Loucy (cell line): Measurements from ENCODE around the gene WRAP73.

Experiments used
- H2AFZ ChIP-seq: fragments of 200-600 bp; sonication (generic); 2 replicates; pipeline ENCODE4 v1.6.0; 2016; ENCODE audit warnings: antibody characterized with exemption, mild to moderate bottlenecking, low read length, moderate library complexity
- H3F3A ChIP-seq: fragments of 200-600 bp; 2 replicates; pipeline ENCODE4 v1.6.0; 2016; ENCODE audit warnings: antibody characterized with exemption, low read depth, mild to moderate bottlenecking
- H3K27me3 ChIP-seq: fragments of 200-600 bp; sonication (generic); 2 replicates; pipeline ENCODE4 v1.6.1; 2014; ENCODE audit warnings: low read length, mild to moderate bottlenecking; ENCODE audit not compliant: insufficient read depth, poor library complexity, severe bottlenecking
- H3K36me3 ChIP-seq: fragments of 200-600 bp; sonication (generic); 2 replicates; pipeline ENCODE4 v1.6.1; 2016; ENCODE audit warnings: low read length; ENCODE audit not compliant: insufficient read depth
- H3K4me1 ChIP-seq: fragments of 200-600 bp; sonication (generic); 2 replicates; pipeline ENCODE4 v1.5.1; 2014; ENCODE audit warnings: low read length, mild to moderate bottlenecking; ENCODE audit not compliant: insufficient read depth, poor library complexity, severe bottlenecking
- H3K4me2 ChIP-seq: fragments of 200-600 bp; sonication (generic); 2 replicates; pipeline ENCODE4 v1.6.0; 2014; ENCODE audit warnings: antibody characterized with exemption, low read length, low read depth, mild to moderate bottlenecking; ENCODE audit not compliant: poor library complexity, severe bottlenecking
- H3K4me3 ChIP-seq: fragments of 200-600 bp; sonication (generic); 2 replicates; pipeline ENCODE4 v1.5.1; 2014; ENCODE audit warnings: low read length, mild to moderate bottlenecking, mixed read lengths; ENCODE audit not compliant: poor library complexity, severe bottlenecking
- H3K79me2 ChIP-seq: fragments of 200-600 bp; sonication (generic); 2 replicates; pipeline ENCODE4 v1.6.1; 2014; ENCODE audit warnings: low read length; ENCODE audit not compliant: insufficient read depth
- H3K9ac ChIP-seq: fragments of 200-600 bp; sonication (generic); 2 replicates; pipeline ENCODE4 v1.6.0; 2014; ENCODE audit warnings: mild to moderate bottlenecking, low read depth, low read length, moderate library complexity; ENCODE audit not compliant: poor library complexity, severe bottlenecking
- H3K9me2 ChIP-seq: fragments of 200-600 bp; sonication (generic); replicated peaks from 2 replicates; pipeline ENCODE4 v1.6.1; 2016; ENCODE audit warnings: low read depth, low read length, mixed read lengths
- H3K9me3 ChIP-seq: fragments of 200-600 bp; sonication (generic); 2 replicates; pipeline ENCODE4 v1.6.1; 2014; ENCODE audit warnings: mild to moderate bottlenecking, antibody characterized with exemption, low read length, low read depth; ENCODE audit not compliant: insufficient read depth
- H4K20me1 ChIP-seq: fragments of 200-600 bp; sonication (generic); 2 replicates; pipeline ENCODE4 v1.6.0; 2014; ENCODE audit warnings: antibody characterized with exemption, low read length, mild to moderate bottlenecking; ENCODE audit not compliant: insufficient read depth, poor library complexity, severe bottlenecking
- CTCF ChIP-seq: fragments of 200-600 bp; sonication (generic); conservative IDR thresholded peaks from 2 replicates; pipeline ENCODE4 v1.5.1; 2014; ENCODE audit warnings: mild to moderate bottlenecking, antibody characterized with exemption, low read length
- EZH2phosphoT487 ChIP-seq: fragments of 200-600 bp; IDR thresholded peaks from 2 replicates; pipeline ENCODE4 v1.6.1; 2018; ENCODE audit warnings: antibody characterized with exemption, mild to moderate bottlenecking, moderate library complexity, borderline replicate concordance

WRAP73 gene

GRCh38 chr1:3653286-3653618 is 3.3 kb upstream of the WRAP73 start:
- no peaks in the 10 kb centered on the region for H3F3A ChIP-seq
- H2AFZ ChIP-seq, result no peak overlapping the region
- H3K9me3 ChIP-seq, result no peaks in the 10 kb centered on the region
- H3K9me2 ChIP-seq, result no peaks in the 10 kb centered on the region
- peaks cover 13% of the 10 kb centered on the region for H3K4me1 ChIP-seq
- no peak overlapping the region for H3K9ac ChIP-seq
- peaks cover 15% of the 10 kb centered on the region for H3K79me2 ChIP-seq
- H3K4me3 ChIP-seq, result no peak overlapping the region
- no peaks in the 10 kb centered on the region for H3K36me3 ChIP-seq
- H4K20me1 ChIP-seq, result no peaks in the 10 kb centered on the region
- no peaks in the 10 kb centered on the region for H3K27me3 ChIP-seq
- no peak overlapping the region for H3K4me2 ChIP-seq
- no peak for TF ChIP-seq CTCF

- Histone ChIP-seq H3K9me3 (no peaks in the 10 kb centered on the region), H3K4me1 (peaks cover 18% of the 10 kb centered on the region), H4K20me1 (no peaks in the 10 kb centered on the region), H2AFZ (no peak overlapping the region), H3K9ac (no peak overlapping the region), H3K79me2 (peaks cover 21% of the 10 kb centered on the region), H3K36me3 (no peaks in the 10 kb centered on the region), H3K4me3 (no peak overlapping the region), H3K27me3 (no peaks in the 10 kb centered on the region), H3K4me2 (no peak overlapping the region), H3K9me2 (no peaks in the 10 kb centered on the region), H3F3A (no peaks in the 10 kb centered on the region)
- TF ChIP-seq EZH2phosphoT487 (no peak), CTCF (no peak)
These were observed 2.8 kb upstream of the WRAP73 start for GRCh38 chr1:3652548-3653285.

- Histone ChIP-seq H3F3A (no peaks in the 10 kb centered on the region), H3K9ac (no peak within 1 kb of the TSS), H3K9me3 (no peaks in the 10 kb centered on the region), H3K27me3 (no peaks in the 10 kb centered on the region), H4K20me1 (no peaks in the 10 kb centered on the region), H3K4me1 (peaks cover 24% of the 10 kb centered on the region), H3K79me2 (peaks cover 25% of the 10 kb centered on the region), H3K4me2 (no peak within 1 kb of the TSS), H3K36me3 (no peaks in the 10 kb centered on the region), H3K4me3 (no peak within 1 kb of the TSS), H3K9me2 (no peaks in the 10 kb centered on the region), H2AFZ (no peak within 1 kb of the TSS)
- TF ChIP-seq CTCF (no peak), EZH2phosphoT487 (no peak)
These were observed 2.1 kb upstream of the WRAP73 start, which contains the start of gene TP73 for GRCh38 chr1:3651930-3652547. TSS of gene TP73 (plus strand) at chr1:3652516. CDS start at chr1:3682366, 29,850 bp downstream.
